HG03064 (cell line): ENCODE measurements around the gene SNX11.

Experiments
- ATAC-seq: cut with Tn5 transposase; IDR thresholded peaks from one replicate; pipeline ENCODE4 v1.9.1; 2021; ENCODE audit warnings: low read depth; ENCODE audit not compliant: unreplicated experiment

SNX11 gene

DNA sequence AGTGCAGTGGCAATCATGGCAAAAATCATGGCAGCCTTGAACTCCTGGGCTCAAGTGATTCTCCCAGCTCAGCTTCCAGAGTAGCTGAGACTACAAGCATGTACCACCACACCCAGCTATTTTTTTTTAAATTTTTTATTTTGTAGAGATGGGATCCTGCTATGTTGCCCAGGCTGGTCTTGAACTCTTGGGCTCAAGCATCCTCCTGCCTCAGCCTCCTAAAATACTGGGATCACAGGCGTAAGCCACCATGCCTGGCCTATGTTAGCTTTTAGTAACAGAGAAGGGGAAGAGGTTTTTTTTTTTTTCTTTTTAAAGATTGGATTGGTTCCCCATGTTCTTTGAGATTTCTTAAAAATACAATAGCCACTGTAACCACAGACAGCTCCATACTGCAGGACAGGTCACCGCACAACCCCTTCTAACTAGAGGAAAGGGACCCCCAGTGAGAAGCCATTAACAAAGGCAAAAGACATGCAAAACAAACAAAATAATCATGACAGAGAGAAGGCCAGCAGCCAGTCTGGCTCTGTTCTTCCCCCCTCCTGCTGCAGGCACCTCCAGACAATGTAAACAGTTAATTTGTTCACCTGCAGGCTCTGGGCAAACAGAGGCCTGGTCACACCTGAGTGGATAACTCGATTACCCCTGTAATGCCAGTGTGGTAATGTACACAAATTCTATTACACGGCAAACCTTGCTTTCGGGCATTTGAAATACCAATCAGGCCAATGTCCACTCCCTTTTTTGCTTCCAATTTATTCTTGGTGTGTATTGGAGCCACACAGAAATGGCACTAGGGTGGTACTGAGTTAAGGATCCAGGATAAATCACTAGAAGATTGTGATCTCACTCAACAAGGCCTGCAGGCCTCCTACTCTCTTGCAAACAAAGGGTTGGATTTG, 52.9 kb downstream of the SNX11 start:
- no peak for ATAC-seq

DNA sequence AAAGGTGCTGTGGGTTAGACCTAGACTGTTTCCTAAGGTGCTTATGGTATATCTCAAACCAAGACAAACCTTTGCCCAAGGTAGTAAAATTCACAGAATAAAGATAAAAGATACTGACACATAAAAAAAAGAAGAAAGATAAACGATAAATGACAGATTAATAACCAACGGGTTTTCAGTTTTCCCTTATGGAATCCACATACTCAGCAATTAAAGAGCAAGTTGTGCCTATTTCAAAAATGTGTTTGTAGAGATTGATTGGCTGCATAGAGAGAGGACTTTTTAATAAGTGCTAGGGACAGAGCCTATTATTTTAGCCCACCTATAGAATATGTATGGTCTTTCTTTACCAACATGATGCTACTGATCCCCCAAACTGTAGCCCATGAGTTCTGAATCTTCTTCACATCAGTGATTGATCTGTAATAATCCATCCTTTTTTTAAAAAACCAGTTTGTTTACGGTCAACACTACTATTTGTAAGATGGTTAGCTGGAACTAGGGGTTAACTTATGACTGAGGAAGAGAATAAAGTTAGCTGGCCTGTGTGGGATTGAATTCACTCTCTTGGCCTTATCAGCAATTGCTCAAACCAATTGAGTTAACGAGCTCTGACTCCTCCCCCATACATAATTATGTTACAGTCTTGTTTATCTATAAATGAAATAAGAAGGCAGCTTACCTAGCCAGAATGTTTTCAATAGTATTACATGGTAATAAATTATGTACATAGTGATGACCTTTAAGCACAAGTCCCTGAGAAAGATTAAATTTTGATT, 53.8 kb downstream of the SNX11 start:
- no peak for ATAC-seq

DNA sequence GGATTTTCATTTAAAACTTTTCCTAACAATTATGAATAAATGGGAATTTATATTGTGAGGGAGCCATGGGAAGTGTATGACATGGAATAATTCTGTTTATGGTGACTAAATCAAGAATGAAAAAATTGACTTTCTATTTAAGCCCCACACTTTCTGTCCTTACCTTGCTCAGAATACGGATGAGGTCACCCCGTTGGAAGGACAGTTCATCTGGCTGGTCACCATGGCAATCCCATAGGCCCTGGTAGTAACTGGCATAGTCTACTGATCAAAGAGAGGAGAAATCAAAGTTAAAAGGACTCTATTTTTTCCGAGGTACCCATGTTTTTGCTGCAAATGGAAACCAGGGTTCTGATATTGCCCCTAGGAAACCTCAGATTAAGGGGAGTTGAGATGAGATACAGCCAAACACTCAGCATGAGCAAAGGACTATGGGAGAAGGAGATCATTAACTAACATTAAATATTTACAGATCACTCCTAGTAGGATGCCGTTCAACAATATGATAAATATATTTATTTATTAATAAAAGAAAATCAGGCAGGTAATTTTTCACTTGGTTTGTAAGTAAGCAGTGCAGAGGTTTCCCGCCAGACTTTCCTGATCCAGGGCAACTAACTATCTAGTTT, 54.9 kb downstream of the SNX11 start:
- ATAC-seq, result no peak

DNA sequence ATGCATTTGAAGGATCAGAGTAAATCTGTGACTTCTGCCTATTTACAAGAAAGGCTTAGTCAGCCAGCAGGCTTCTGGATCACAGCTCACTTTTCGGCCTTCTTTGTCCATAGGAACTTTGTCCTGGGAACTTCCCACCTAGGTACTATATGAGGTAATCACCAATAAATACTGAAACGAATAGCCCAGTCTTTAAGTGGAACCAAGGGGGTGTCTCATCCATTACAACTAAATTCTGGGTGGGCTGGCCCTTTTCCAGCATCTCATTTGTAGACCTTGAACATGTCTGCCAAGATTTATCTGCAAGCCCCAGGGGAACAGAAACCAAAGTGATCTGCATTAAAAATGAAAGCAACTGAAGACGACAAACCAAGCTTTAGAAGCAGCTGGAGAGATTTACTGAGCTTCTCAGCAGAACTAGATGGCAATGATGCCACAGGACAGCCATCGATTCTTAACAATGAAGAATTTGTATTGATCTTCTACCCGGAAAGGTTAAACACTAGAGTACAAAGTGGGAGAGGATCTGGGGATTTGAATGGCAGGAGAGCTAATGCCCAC, 55.5 kb downstream of the SNX11 start:
- no peak for ATAC-seq

DNA sequence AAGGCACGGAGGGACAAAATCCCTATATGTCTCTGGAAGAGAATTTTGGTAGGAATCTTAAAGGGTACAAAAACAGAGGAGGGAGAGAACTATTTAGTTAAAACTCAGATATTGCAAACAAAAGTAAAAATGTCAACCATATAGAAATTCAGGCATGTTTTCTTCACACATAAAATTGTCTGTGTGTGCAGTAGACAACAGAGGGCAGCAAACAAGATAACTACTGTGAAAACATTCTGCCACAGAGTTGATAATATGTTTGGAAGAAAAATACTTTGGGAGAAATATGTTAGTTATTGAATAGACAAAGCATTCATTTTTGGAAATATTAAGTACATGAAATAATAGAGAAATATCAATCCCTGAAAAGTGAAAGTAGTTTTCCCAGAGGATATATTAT, 56.2 kb downstream of the SNX11 start:
- ATAC-seq, result no peak

DNA sequence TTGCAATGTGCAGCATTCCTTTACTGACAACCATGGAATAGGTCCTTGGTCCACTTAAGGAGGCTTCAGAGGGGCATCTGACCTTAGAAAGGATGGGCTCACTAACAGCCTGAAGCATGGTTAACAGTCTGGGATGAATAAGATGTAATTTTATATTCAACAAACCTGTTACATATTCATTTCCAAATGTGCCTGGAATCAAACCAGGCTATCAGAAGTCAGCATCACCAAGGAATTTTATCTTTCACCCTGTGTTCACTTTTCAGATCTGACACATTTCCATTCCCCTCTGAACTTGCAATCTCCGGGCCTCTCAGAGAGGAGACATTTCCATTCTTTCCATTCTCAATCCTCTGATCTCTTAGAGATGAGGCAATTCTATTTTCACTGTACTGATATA, 62.4 kb downstream of the SNX11 start:
- ATAC-seq, result no peak
